NB4 (cell line): Measurements from ENCODE around the gene NHERF1.

ENCODE experiments used
- TF ChIP-seq, protein P1 (sequence below): IDR thresholded peaks from 2 replicates; pipeline ENCODE4 v1.6.1; 2011; ENCODE audit warnings: low read depth, low read length
- TF ChIP-seq, protein P2 (sequence below): IDR thresholded peaks from one replicate; pipeline ENCODE4 v1.5.1; 2012; ENCODE audit warnings: low read depth, low read length

GRCh38 chr17:74803388-74803930, 55.0 kb downstream of the NHERF1 start:
- TF ChIP-seq, protein P1, sequence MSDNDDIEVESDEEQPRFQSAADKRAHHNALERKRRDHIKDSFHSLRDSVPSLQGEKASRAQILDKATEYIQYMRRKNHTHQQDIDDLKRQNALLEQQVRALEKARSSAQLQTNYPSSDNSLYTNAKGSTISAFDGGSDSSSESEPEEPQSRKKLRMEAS: no peak
- TF ChIP-seq, protein P2, sequence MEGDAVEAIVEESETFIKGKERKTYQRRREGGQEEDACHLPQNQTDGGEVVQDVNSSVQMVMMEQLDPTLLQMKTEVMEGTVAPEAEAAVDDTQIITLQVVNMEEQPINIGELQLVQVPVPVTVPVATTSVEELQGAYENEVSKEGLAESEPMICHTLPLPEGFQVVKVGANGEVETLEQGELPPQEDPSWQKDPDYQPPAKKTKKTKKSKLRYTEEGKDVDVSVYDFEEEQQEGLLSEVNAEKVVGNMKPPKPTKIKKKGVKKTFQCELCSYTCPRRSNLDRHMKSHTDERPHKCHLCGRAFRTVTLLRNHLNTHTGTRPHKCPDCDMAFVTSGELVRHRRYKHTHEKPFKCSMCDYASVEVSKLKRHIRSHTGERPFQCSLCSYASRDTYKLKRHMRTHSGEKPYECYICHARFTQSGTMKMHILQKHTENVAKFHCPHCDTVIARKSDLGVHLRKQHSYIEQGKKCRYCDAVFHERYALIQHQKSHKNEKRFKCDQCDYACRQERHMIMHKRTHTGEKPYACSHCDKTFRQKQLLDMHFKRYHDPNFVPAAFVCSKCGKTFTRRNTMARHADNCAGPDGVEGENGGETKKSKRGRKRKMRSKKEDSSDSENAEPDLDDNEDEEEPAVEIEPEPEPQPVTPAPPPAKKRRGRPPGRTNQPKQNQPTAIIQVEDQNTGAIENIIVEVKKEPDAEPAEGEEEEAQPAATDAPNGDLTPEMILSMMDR: no peak
